Measurements from ENCODE around the gene NLRP10.

NLRP10 gene, protein sequence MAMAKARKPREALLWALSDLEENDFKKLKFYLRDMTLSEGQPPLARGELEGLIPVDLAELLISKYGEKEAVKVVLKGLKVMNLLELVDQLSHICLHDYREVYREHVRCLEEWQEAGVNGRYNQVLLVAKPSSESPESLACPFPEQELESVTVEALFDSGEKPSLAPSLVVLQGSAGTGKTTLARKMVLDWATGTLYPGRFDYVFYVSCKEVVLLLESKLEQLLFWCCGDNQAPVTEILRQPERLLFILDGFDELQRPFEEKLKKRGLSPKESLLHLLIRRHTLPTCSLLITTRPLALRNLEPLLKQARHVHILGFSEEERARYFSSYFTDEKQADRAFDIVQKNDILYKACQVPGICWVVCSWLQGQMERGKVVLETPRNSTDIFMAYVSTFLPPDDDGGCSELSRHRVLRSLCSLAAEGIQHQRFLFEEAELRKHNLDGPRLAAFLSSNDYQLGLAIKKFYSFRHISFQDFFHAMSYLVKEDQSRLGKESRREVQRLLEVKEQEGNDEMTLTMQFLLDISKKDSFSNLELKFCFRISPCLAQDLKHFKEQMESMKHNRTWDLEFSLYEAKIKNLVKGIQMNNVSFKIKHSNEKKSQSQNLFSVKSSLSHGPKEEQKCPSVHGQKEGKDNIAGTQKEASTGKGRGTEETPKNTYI

DNA sequence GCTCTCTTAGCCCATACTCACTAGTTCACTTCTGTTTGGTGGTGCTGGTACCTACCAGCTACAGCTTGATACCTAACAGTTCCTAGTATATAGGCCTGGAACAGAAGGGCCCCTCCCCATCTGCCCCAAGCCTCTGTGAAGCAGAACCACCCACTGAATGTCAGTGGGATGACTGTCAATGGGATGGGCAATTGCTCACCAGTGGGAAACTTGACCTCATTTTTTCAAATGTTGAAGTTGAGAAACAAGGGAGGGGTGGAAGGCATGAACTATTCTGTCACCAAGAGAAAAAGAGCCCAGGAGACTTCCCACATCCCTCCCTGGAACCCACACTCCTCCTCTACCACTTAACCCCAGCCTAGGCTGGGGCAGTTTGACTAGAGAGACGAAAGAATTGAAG, at the start of gene NLRP10:
TSS of gene NLRP10 (minus strand) at position 62 of the 400 bp plus-strand sequence. CDS start 1,952 bp downstream, outside the sequence.
- Histone ChIP-seq H3K4me1 (ENCODE audit: insufficient read depth, insufficient read length) (no peaks in the 10 kb centered on the region), H3K4me3 (ENCODE audit: insufficient read length, low read depth) (no peak within 1 kb of the TSS), H3K9ac (ENCODE audit: insufficient read length, low read depth) (no peak within 1 kb of the TSS), H3K27me3 (ENCODE audit: insufficient read depth, insufficient read length) (no peaks in the 10 kb centered on the region), H3K36me3 (ENCODE audit: insufficient read depth, insufficient read length, low read length) (no peaks in the 10 kb centered on the region), H3K9me3 (ENCODE audit: insufficient read depth, low read length) (no peaks in the 10 kb centered on the region; the same call in 1 of the 2 replicates)
- TF ChIP-seq ZNF274 (IDR thresholded peaks at IDR 0.05; ENCODE audit: low read depth, low read length) = no peak
- TF ChIP-seq YY1 (IDR thresholded peaks at IDR 0.05; ENCODE audit: insufficient read depth, insufficient read length) = no peak
- TF ChIP-seq SUZ12 (IDR thresholded peaks at IDR 0.05; ENCODE audit: extremely low read depth, insufficient read depth, insufficient read length) = no peak
- DNase-seq (ENCODE audit: low read depth, low spot score) = no peak

- Histone ChIP-seq H3K9me3 (ENCODE audit: insufficient read depth, low read length) (no peaks in the 10 kb centered on the region), H3K4me3 (ENCODE audit: insufficient read length, low read depth) (no peak overlapping the region), H3K36me3 (ENCODE audit: insufficient read depth, insufficient read length, low read length) (no peaks in the 10 kb centered on the region), H3K27me3 (ENCODE audit: insufficient read depth, insufficient read length) (peaks cover 37% of the 10 kb centered on the region), H3K4me1 (ENCODE audit: insufficient read depth, insufficient read length) (peaks cover 14% of the 10 kb centered on the region), H3K9ac (ENCODE audit: insufficient read length, low read depth) (no peak overlapping the region)
- DNase-seq (ENCODE audit: low read depth, low spot score) = no peak
- TF ChIP-seq YY1 (IDR thresholded peaks at IDR 0.05; ENCODE audit: insufficient read depth, insufficient read length) (no peak), ZNF274 (IDR thresholded peaks at IDR 0.05; ENCODE audit: low read depth, low read length) (no peak), SUZ12 (IDR thresholded peaks at IDR 0.05; ENCODE audit: extremely low read depth, insufficient read depth, insufficient read length) (no peak)
These were observed 48.6 kb upstream of the NLRP10 start for GRCh38 chr11:8013833-8014232.

DNA sequence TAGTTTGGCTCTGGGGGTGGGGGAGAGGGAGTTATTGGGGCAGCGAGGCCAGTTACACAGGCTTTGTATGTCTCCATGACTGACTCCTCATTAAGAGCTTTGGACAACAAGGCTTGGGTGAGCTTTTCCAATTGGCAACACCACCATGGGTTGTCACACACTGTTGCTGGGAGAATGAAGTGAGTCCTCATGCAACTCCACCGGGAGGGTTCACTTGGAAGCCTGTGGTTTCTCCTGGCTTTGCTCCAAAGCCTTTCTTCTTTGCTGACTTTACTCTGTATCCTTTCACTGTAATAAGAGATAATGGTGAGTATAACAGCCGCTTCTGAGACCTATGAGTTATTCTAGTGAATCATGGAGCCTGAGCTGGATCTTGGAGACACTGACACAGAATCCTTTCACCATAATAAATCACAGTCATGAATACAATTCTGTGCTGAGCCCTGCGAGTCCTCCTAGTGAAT, 46.8 kb upstream of the NLRP10 start:
- Histone ChIP-seq H3K36me3 (ENCODE audit: insufficient read depth, insufficient read length, low read length) (no peaks in the 10 kb centered on the region), H3K9ac (ENCODE audit: insufficient read length, low read depth) (no peak overlapping the region), H3K4me1 (ENCODE audit: insufficient read depth, insufficient read length) (peaks cover 10% of the 10 kb centered on the region), H3K4me3 (ENCODE audit: insufficient read length, low read depth) (no peak overlapping the region), H3K27me3 (ENCODE audit: insufficient read depth, insufficient read length) (peaks cover 19% of the 10 kb centered on the region), H3K9me3 (ENCODE audit: insufficient read depth, low read length) (no peaks in the 10 kb centered on the region)
- no peak for DNase-seq (ENCODE audit: low read depth, low spot score)
- no peak for TF ChIP-seq ZNF274 (IDR thresholded peaks at IDR 0.05; ENCODE audit: low read depth, low read length)
- no peak for TF ChIP-seq SUZ12 (IDR thresholded peaks at IDR 0.05; ENCODE audit: extremely low read depth, insufficient read depth, insufficient read length)
- no peak for TF ChIP-seq YY1 (IDR thresholded peaks at IDR 0.05; ENCODE audit: insufficient read depth, insufficient read length)

DNA sequence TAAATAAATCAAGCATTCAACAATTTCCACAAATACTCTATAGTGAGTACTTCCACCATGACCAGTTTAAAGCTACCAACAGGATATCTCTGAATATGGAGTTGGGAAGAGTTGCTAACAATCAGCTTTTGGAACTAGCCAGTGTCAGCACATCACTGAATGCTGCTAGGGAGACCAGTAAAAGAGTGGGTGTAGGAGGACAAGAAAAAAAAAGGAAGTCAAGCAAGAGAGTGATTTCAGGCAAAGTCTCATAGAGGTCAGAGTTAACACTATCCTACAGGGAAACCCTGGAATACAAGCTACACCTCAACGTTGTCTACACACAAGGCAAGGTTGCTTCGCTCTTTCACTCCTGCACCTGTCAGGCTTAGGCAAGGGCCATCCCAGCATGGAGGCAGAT, 46.1 kb upstream of the NLRP10 start:
- TF ChIP-seq SUZ12 (IDR thresholded peaks at IDR 0.05; ENCODE audit: extremely low read depth, insufficient read depth, insufficient read length) (no peak), YY1 (IDR thresholded peaks at IDR 0.05; ENCODE audit: insufficient read depth, insufficient read length) (no peak), ZNF274 (IDR thresholded peaks at IDR 0.05; ENCODE audit: low read depth, low read length) (no peak)
- H3K9ac ChIP-seq (ENCODE audit: insufficient read length, low read depth) = no peak overlapping the region
- H3K4me3 ChIP-seq (ENCODE audit: insufficient read length, low read depth) = no peak overlapping the region
- H3K36me3 ChIP-seq (ENCODE audit: insufficient read depth, insufficient read length, low read length) = no peaks in the 10 kb centered on the region
- no peak for DNase-seq (ENCODE audit: low read depth, low spot score)
- no peaks in the 10 kb centered on the region for H3K9me3 ChIP-seq (ENCODE audit: insufficient read depth, low read length)
- peaks cover 17% of the 10 kb centered on the region for H3K27me3 ChIP-seq (ENCODE audit: insufficient read depth, insufficient read length)
- H3K4me1 ChIP-seq (ENCODE audit: insufficient read depth, insufficient read length) = peaks cover 4% of the 10 kb centered on the region

GRCh38 chr11:8009856-8010255, 44.6 kb upstream of the NLRP10 start:
- Histone ChIP-seq H3K4me3 (ENCODE audit: insufficient read length, low read depth) (no peak overlapping the region), H3K9me3 (ENCODE audit: insufficient read depth, low read length) (no peaks in the 10 kb centered on the region), H3K36me3 (ENCODE audit: insufficient read depth, insufficient read length, low read length) (no peaks in the 10 kb centered on the region), H3K9ac (ENCODE audit: insufficient read length, low read depth) (no peak overlapping the region), H3K4me1 (ENCODE audit: insufficient read depth, insufficient read length) (no peaks in the 10 kb centered on the region), H3K27me3 (ENCODE audit: insufficient read depth, insufficient read length) (peaks cover 6% of the 10 kb centered on the region)
- no peak for DNase-seq (ENCODE audit: low read depth, low spot score)
- no peak for TF ChIP-seq SUZ12 (IDR thresholded peaks at IDR 0.05; ENCODE audit: extremely low read depth, insufficient read depth, insufficient read length)

GRCh38 chr11:8008212-8008611, 43.0 kb upstream of the NLRP10 start:
- Histone ChIP-seq H3K36me3 (ENCODE audit: insufficient read depth, insufficient read length, low read length) (no peaks in the 10 kb centered on the region), H3K4me3 (ENCODE audit: insufficient read length, low read depth) (no peak overlapping the region), H3K9me3 (ENCODE audit: insufficient read depth, low read length) (no peaks in the 10 kb centered on the region), H3K9ac (ENCODE audit: insufficient read length, low read depth) (no peak overlapping the region), H3K4me1 (ENCODE audit: insufficient read depth, insufficient read length) (no peaks in the 10 kb centered on the region), H3K27me3 (ENCODE audit: insufficient read depth, insufficient read length) (peaks cover 3% of the 10 kb centered on the region)
- TF ChIP-seq YY1 (IDR thresholded peaks at IDR 0.05; ENCODE audit: insufficient read depth, insufficient read length) (no peak), ZNF274 (IDR thresholded peaks at IDR 0.05; ENCODE audit: low read depth, low read length) (no peak), SUZ12 (IDR thresholded peaks at IDR 0.05; ENCODE audit: extremely low read depth, insufficient read depth, insufficient read length) (no peak)
- no peak for DNase-seq (ENCODE audit: low read depth, low spot score)

DNA sequence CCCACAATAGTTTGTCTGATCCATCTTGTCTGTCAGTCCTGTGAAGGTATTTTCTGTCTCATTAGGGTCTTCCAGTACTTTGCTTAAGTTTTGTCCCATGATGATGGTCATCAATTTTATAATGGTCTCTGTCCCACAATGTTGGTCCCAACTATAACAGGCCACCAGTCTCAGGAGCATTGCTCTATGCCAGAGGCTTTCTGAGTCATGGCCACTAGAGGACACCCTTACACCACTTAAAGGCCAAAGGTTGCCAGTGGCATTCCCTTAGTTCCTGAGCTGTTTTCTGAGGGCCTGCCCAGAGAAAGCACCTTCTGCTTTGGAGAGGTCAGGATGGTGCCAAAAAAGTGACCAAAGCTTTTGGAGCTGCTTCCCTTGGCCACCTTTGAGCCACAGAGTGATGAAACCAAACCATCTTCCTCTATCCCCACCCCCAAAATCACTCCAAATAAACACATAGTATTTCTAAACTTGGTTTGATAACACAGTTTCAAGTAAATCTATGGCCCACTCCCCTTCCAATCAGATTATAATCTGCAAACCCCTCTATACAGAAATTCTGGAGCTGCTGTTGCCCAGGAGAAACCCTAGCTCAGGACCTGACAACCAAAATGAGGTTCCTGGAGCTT, 41.2 kb upstream of the NLRP10 start:
- DNase-seq (ENCODE audit: low read depth, low spot score) = peak; percentile 67
- H3K27me3 ChIP-seq (ENCODE audit: insufficient read depth, insufficient read length) = peaks cover under 1% of the 10 kb centered on the region
- no peaks in the 10 kb centered on the region for H3K4me1 ChIP-seq (ENCODE audit: insufficient read depth, insufficient read length)
- H3K4me3 ChIP-seq (ENCODE audit: insufficient read length, low read depth) = no peak overlapping the region
- no peak overlapping the region for H3K9ac ChIP-seq (ENCODE audit: insufficient read length, low read depth)
- no peaks in the 10 kb centered on the region for H3K36me3 ChIP-seq (ENCODE audit: insufficient read depth, insufficient read length, low read length)
- no peaks in the 10 kb centered on the region for H3K9me3 ChIP-seq (ENCODE audit: insufficient read depth, low read length)
- TF ChIP-seq YY1 (IDR thresholded peaks at IDR 0.05; ENCODE audit: insufficient read depth, insufficient read length) = no peak
- no peak for TF ChIP-seq SUZ12 (IDR thresholded peaks at IDR 0.05; ENCODE audit: extremely low read depth, insufficient read depth, insufficient read length)
- no peak for TF ChIP-seq ZNF274 (IDR thresholded peaks at IDR 0.05; ENCODE audit: low read depth, low read length)
